MM.1S (cell line): Measurements from ENCODE around the gene NAA25.

ENCODE experiments used
- DNase-seq: peaks from one replicate; pipeline ENCODE4 v3.0.0-alpha.2; 2015
- H2AFZ ChIP-seq: fragments of 300-600 bp; sonication (generic); 2 replicates; pipeline ENCODE4 v1.6.0; 2016; ENCODE audit warnings: antibody characterized with exemption, low read length
- H3F3A ChIP-seq: fragments of 300-600 bp; sonication (generic); 2 replicates; pipeline ENCODE4 v1.6.1; 2016; ENCODE audit warnings: mild to moderate bottlenecking, antibody characterized with exemption, low read length, moderate library complexity, mixed read lengths; ENCODE audit not compliant: insufficient read depth
- H3K27ac ChIP-seq: fragments of 300-600 bp; sonication (generic); 2 replicates; pipeline ENCODE4 v1.5.1; 2016; ENCODE audit warnings: mild to moderate bottlenecking, low read length
- H3K27me3 ChIP-seq: fragments of 300-600 bp; sonication (generic); replicated peaks from 2 replicates; pipeline ENCODE4 v1.6.0; 2016; ENCODE audit warnings: low read length; ENCODE audit not compliant: insufficient read depth
- H3K36me3 ChIP-seq: fragments of 300-600 bp; sonication (generic); replicated peaks from 2 replicates; pipeline ENCODE4 v1.6.1; 2016; ENCODE audit warnings: mild to moderate bottlenecking, low read length, mixed read lengths; ENCODE audit not compliant: insufficient read depth
- H3K4me1 ChIP-seq: fragments of 300-600 bp; sonication (generic); 2 replicates; pipeline ENCODE4 v1.6.1; 2016; ENCODE audit warnings: low read length, mixed read lengths
- H3K4me2 ChIP-seq: fragments of 300-600 bp; sonication (generic); 2 replicates; pipeline ENCODE4 v1.6.0; 2016; ENCODE audit warnings: low read depth, low read length
- H3K4me3 ChIP-seq: fragments of 300-600 bp; sonication (generic); 2 replicates; pipeline ENCODE4 v1.5.1; 2016; ENCODE audit warnings: low read length, mixed read lengths
- H3K79me2 ChIP-seq: fragments of 300-600 bp; sonication (generic); 2 replicates; pipeline ENCODE4 v1.6.1; 2016; ENCODE audit warnings: mixed run types, low read length, mixed read lengths
- H3K9ac ChIP-seq: fragments of 300-600 bp; sonication (generic); 2 replicates; pipeline ENCODE4 v1.6.1; 2016; ENCODE audit warnings: low read length, mixed read lengths
- H3K9me2 ChIP-seq: fragments of 300-600 bp; sonication (generic); replicated peaks from 2 replicates; pipeline ENCODE4 v1.6.1; 2016; ENCODE audit warnings: mild to moderate bottlenecking, low read length, mixed read lengths; ENCODE audit not compliant: insufficient read depth
- H3K9me3 ChIP-seq: fragments of 300-600 bp; sonication (generic); replicated peaks from 2 replicates; pipeline ENCODE4 v1.6.1; 2016; ENCODE audit warnings: mild to moderate bottlenecking, low read length, mixed read lengths; ENCODE audit not compliant: insufficient read depth
- H4K20me1 ChIP-seq: fragments of 300-600 bp; sonication (generic); 2 replicates; pipeline ENCODE4 v1.6.1; 2016; ENCODE audit warnings: mild to moderate bottlenecking, low read length, moderate library complexity, mixed read lengths; ENCODE audit not compliant: insufficient read depth
- EZH2 ChIP-seq: fragments of 300-600 bp; sonication (generic); optimal IDR thresholded peaks from 2 replicates; pipeline ENCODE3; 2017; ENCODE audit warnings: low read depth, mild to moderate bottlenecking, antibody characterized with exemption, low read length, mixed read lengths
- EZH2phosphoT487 ChIP-seq: fragments of 300-600 bp; sonication (generic); IDR thresholded peaks from 2 replicates; pipeline ENCODE4 v1.6.1; 2018; ENCODE audit warnings: antibody characterized with exemption, low read length
- TF ChIP-seq, protein P1 (sequence below): fragments of 300-600 bp; sonication (generic); IDR thresholded peaks from 2 replicates; pipeline ENCODE4 v1.5.1; 2016; ENCODE audit warnings: antibody characterized with exemption, low read length, mixed read lengths

NAA25 gene

DNA sequence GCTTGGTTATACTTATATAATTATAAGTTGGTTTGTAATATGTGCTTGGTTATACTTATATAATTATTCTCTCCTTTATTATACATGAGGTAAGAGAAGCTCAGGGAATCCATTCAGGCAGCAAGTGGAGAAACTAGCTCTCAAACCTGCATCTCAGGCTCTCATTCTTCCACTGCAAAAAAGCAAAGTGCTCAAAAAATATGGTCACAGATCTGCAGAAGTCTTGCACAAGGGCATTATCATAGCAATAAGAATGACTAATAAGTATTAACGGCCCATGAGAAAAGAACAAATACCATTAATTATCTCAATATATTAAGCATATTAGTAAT lies 16.3 kb upstream of the NAA25 start:
- H3K27me3 ChIP-seq, result no peaks in the 10 kb centered on the region
- no peaks in the 10 kb centered on the region for H3K9me3 ChIP-seq
- no peak for DNase-seq
- no peak overlapping the region for H3K4me3 ChIP-seq
- peak overlapping the region; percentile 36; the same call in 1 of the 2 replicates for H3K4me2 ChIP-seq
- no peak overlapping the region for H3K27ac ChIP-seq
- peaks cover 8% of the 10 kb centered on the region for H3K79me2 ChIP-seq
- peak overlapping the region; percentile 37; the same call in 1 of the 2 replicates for H2AFZ ChIP-seq
- no peaks in the 10 kb centered on the region for H4K20me1 ChIP-seq
- TF ChIP-seq, protein P1, sequence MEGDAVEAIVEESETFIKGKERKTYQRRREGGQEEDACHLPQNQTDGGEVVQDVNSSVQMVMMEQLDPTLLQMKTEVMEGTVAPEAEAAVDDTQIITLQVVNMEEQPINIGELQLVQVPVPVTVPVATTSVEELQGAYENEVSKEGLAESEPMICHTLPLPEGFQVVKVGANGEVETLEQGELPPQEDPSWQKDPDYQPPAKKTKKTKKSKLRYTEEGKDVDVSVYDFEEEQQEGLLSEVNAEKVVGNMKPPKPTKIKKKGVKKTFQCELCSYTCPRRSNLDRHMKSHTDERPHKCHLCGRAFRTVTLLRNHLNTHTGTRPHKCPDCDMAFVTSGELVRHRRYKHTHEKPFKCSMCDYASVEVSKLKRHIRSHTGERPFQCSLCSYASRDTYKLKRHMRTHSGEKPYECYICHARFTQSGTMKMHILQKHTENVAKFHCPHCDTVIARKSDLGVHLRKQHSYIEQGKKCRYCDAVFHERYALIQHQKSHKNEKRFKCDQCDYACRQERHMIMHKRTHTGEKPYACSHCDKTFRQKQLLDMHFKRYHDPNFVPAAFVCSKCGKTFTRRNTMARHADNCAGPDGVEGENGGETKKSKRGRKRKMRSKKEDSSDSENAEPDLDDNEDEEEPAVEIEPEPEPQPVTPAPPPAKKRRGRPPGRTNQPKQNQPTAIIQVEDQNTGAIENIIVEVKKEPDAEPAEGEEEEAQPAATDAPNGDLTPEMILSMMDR, result no peak
- TF ChIP-seq EZH2phosphoT487 (no peak), EZH2 (no peak)
- H3K4me1 ChIP-seq, result no peaks in the 10 kb centered on the region; the same call in 1 of the 2 replicates
- no peaks in the 10 kb centered on the region for H3K9me2 ChIP-seq
- no peak overlapping the region for H3K9ac ChIP-seq
- H3K36me3 ChIP-seq, result no peaks in the 10 kb centered on the region
- no peaks in the 10 kb centered on the region; the same call in 1 of the 2 replicates for H3F3A ChIP-seq

DNA sequence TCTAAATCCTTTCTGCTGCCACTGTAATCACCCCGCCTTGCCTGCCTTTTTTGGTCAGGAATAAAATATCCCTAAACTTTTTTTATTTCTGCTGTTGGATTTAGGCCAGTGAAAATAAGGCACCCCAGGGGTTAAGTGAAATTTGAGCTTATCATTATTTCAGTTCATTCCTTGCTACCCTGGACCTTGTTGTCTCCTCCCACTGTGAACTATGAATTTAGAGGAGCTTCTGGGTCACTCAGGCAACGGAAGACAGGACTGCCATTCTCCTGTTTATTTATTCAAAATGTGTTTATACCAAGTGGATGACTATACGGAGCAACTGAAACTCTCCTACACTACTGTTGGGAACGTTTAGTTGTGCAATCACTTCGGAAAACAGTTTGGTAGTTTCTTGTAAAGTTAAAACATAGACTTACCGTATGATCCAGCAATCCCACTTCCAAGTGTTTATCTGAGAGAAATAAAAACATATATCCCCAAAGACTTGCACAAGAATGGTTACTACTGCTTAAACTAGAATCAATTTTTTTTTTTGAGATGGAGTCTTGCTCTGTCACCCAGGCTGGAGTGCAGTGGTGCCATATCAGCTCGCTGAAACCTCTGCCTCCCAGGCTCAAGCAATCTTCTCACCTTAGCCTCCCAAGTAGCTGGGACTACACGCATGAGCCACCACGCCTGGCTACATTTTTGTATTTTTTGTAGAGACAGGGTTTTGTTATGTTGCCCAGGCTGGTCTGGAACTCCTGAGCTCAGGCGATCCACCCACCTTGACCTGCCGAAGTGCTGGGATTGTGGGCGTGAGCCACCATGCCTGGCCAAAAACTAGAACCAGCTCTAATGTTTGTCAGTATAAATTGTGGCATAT lies 14.5 kb upstream of the NAA25 start:
- no peak for DNase-seq
- no peaks in the 10 kb centered on the region for H3K9me2 ChIP-seq
- H3K36me3 ChIP-seq, result no peaks in the 10 kb centered on the region
- no peak overlapping the region for H3K4me3 ChIP-seq
- H4K20me1 ChIP-seq, result no peaks in the 10 kb centered on the region
- H3K27me3 ChIP-seq, result no peaks in the 10 kb centered on the region
- H3K9me3 ChIP-seq, result no peaks in the 10 kb centered on the region
- H3F3A ChIP-seq, result no peaks in the 10 kb centered on the region
- no peak overlapping the region for H3K27ac ChIP-seq
- no peak overlapping the region for H2AFZ ChIP-seq
- H3K4me2 ChIP-seq, result no peak overlapping the region
- peaks cover 8% of the 10 kb centered on the region for H3K79me2 ChIP-seq
- no peaks in the 10 kb centered on the region; the same call in 1 of the 2 replicates for H3K4me1 ChIP-seq
- TF ChIP-seq, protein P1, result no peak
- no peak for TF ChIP-seq EZH2
- TF ChIP-seq EZH2phosphoT487, result no peak
- no peak overlapping the region for H3K9ac ChIP-seq

DNA sequence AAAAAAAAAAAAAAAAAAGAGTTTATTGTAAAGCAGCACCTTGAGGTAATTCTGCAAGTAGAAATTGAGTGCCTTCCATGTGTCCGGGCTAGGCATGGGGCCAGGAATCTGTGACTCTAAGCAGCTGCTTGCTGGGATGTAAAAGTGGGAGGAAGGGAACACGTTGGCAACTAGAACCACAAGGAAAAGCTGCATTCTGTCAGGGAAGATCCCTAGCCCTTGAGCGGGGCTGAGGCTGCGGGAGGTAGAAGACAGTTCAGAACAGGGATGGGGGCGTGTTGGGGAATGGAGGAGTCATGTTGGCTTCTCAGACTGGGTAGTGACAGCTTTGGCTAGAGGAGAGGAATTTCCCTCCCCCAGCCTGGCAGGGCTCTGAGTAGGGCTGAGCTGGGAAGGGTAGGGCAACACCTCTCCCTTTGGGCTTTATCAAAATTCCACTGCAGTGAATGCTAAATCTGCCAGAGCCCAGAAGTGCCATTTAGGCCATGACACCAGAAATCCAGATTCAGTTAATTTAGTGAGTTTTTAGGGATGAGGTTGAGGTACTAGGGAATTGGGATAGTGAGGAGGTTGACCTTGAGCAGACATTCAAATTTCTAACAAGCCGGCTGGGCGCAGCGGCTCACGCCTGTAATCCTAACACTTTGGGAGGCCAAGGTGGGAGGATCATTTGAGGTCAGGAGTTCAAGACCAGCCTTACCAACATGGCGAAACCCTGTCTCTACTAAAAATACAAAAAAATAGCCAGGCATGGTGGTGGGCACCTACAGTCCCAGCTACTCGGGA lies 13.4 kb upstream of the NAA25 start:
- Histone ChIP-seq H3K4me1 (no peaks in the 10 kb centered on the region; the same call in 1 of the 2 replicates), H3K9me3 (no peaks in the 10 kb centered on the region), H3K9ac (no peak overlapping the region), H3K27me3 (no peaks in the 10 kb centered on the region), H4K20me1 (no peaks in the 10 kb centered on the region), H2AFZ (no peak overlapping the region), H3K79me2 (peaks cover 8% of the 10 kb centered on the region), H3K4me3 (no peak overlapping the region), H3F3A (no peaks in the 10 kb centered on the region), H3K27ac (no peak overlapping the region), H3K4me2 (no peak overlapping the region), H3K36me3 (no peaks in the 10 kb centered on the region), H3K9me2 (no peaks in the 10 kb centered on the region)
- DNase-seq, result no peak
- TF ChIP-seq EZH2 (no peak), EZH2phosphoT487 (no peak)
- TF ChIP-seq, protein P1, result no peak
